ENCODE data around the gene SLC12A6. TPM values are rescaled to one million over a fixed set of nuclear protein-coding genes. Genes with fewer than 3 reads are reported as not detected.
A peak's percentile ranks its signal among the peaks of the same experiment; 100 is the strongest.

Gene SLC12A6
- total and polyA plus RNA-seq, 2 of the 13 experiments (the other 11 are each of a cell fraction or from before 2014, with no cell fraction given), result 15.2 to 30.1 TPM

GRCh38 chr15:34367101-34368081 is 29.8 kb upstream of the SLC12A6 start, which contains the start of gene LPCAT4 (continued):
- TF ChIP-seq ZBED4 (CRISPR knock-in tag; IDR thresholded peaks at IDR 0.05; ENCODE audit: borderline replicate concordance), result peak; percentile 80; the same call in 1 of the 2 replicates
- TF ChIP-seq TSC22D2 (CRISPR knock-in tag; IDR thresholded peaks at IDR 0.05; ENCODE audit: borderline replicate concordance), result no peak
- peak; percentile 69 for TF ChIP-seq MED8 (CRISPR knock-in tag; IDR thresholded peaks at IDR 0.05; ENCODE audit: insufficient replicate concordance)
- TF ChIP-seq ZNF737 (CRISPR knock-in tag; IDR thresholded peaks at IDR 0.05; ENCODE audit: borderline replicate concordance), result no peak
- no peak for TF ChIP-seq SATB2 (CRISPR knock-in tag; IDR thresholded peaks at IDR 0.05)
- TF ChIP-seq, protein P1, sequence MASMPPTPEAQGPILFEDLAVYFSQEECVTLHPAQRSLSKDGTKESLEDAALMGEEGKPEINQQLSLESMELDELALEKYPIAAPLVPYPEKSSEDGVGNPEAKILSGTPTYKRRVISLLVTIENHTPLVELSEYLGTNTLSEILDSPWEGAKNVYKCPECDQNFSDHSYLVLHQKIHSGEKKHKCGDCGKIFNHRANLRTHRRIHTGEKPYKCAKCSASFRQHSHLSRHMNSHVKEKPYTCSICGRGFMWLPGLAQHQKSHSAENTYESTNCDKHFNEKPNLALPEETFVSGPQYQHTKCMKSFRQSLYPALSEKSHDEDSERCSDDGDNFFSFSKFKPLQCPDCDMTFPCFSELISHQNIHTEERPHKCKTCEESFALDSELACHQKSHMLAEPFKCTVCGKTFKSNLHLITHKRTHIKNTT (CRISPR knock-in tag; IDR thresholded peaks at IDR 0.05), result no peak
- no peak; the same call in 1 of the 2 replicates for TF ChIP-seq SRY (CRISPR knock-in tag; IDR thresholded peaks at IDR 0.05)
- no peak for TF ChIP-seq MNT (IDR thresholded peaks at IDR 0.05)
- TF ChIP-seq ZNF224 (CRISPR knock-in tag; IDR thresholded peaks at IDR 0.05), result peak; percentile 34; the same call in 1 of the 2 replicates
- peak; percentile 76; the same call in 1 of the 2 replicates for TF ChIP-seq NRL (CRISPR knock-in tag; IDR thresholded peaks at IDR 0.05; ENCODE audit: borderline replicate concordance)
- no peak for TF ChIP-seq REXO4 (CRISPR knock-in tag; IDR thresholded peaks at IDR 0.05; ENCODE audit: borderline replicate concordance)
- TF ChIP-seq SMARCC2 (IDR thresholded peaks at IDR 0.05), result no peak
- no peak for TF ChIP-seq GABPA (IDR thresholded peaks at IDR 0.05; ENCODE audit: low read depth, low read length)
- TF ChIP-seq GABPA (CRISPR knock-in tag; IDR thresholded peaks at IDR 0.05; ENCODE audit: low read depth), result 0 out of 2 replicates have a peak, but pooled peaks have one; percentile 41
- TF ChIP-seq ZSCAN31 (CRISPR knock-in tag; IDR thresholded peaks at IDR 0.05; ENCODE audit: low read depth), result peak; percentile 42
- TF ChIP-seq BRF2 (CRISPR knock-in tag; IDR thresholded peaks at IDR 0.05), result peak; percentile 81; the same call in 1 of the 2 replicates
- peak; percentile 67 for TF ChIP-seq SAP130 (CRISPR knock-in tag; IDR thresholded peaks at IDR 0.05; ENCODE audit: low read depth)
- TF ChIP-seq ESRRA (CRISPR knock-in tag; IDR thresholded peaks at IDR 0.05; ENCODE audit: low read depth), result peak; percentile 42; the same call in 1 of the 2 replicates

All from HepG2 (cell line).